Posterior vena cava (tissue), 2 donors: ENCODE results near the gene TIMMDC1. TPM values are rescaled to one million over a fixed set of nuclear protein-coding genes. Genes with fewer than 3 reads are reported as not detected.

Experiments
- total RNA-seq, 2 donors: library from RNA; stranded (reverse); fragmentation: NEBNext Ultra II Directional; extraction: Animal tissue kit (Norgen Biotek cat#: 25700); gene quantifications; one replicate each; pipeline ENCODE4 v1.2.1, GENCODE V29; 2021
- donor health status: DM: yes; HTN: yes; CAD: no.
- donor health status: DM: yes; HTN: yes; CAD: no.

The TIMMDC1 gene
- total RNA-seq, 2 donors from 2014 or later: 74.9 to 79.3 TPM

Other genes starting within 250 kb of the TIMMDC1 start
- gene ARHGAP31, start 204.2 kb upstream of the TIMMDC1 start, total RNA-seq: 10 to 100 TPM; 26.5 to 26.9 TPM
- 10 to 100 TPM; 34.3 to 36.7 TPM for gene TMEM39A, start 34.9 kb upstream of the TIMMDC1 start, total RNA-seq
- gene POGLUT1, start 29.6 kb upstream of the TIMMDC1 start, total RNA-seq: 10 to 100 TPM; 14.2 to 20.0 TPM
- 1 to 10 TPM in 1 of 2 donors, under 1 TPM in 1; 0.24 to 1.3 TPM for gene CD80, start 61.1 kb downstream of the TIMMDC1 start, total RNA-seq
- 10 to 100 TPM; 15.3 to 17.9 TPM for gene ADPRH, start 80.9 kb downstream of the TIMMDC1 start, total RNA-seq
- 1 to 10 TPM; 2.7 to 6.2 TPM for gene PLA1A, start 99.3 kb downstream of the TIMMDC1 start, total RNA-seq
- gene POPDC2, start 162.0 kb downstream of the TIMMDC1 start, total RNA-seq: 1 to 10 TPM; 7.0 to 8.5 TPM
- 10 to 100 TPM; 49.2 to 53.6 TPM for gene COX17, start 178.9 kb downstream of the TIMMDC1 start, total RNA-seq
- gene CFAP91, start 204.5 kb downstream of the TIMMDC1 start, total RNA-seq: 1 to 10 TPM; 2.4 to 6.2 TPM